K562 treated with DMSO at 1 percent for 4 hours (cell line): ENCODE results near the gene ZMYND12. TPM values are rescaled to one million over a fixed set of nuclear protein-coding genes. Genes with fewer than 3 reads are reported as not detected.

Source experiments
- total RNA-seq: library from RNA; unstranded; fragments of 300-600 nt; gene quantifications from 2 replicates; pipeline ENCODE4 v1.2.3, GENCODE V29; 2022; ENCODE audit not compliant: insufficient read depth

Gene ZMYND12
- total RNA-seq = not detected in 2 replicates

GRCh38 chr1:42456010-42456753 lies at the start of gene ZMYND12, which contains the start of gene PPCS:
TSS of gene ZMYND12 (minus strand) at chr1:42456022. CDS start at chr1:42455997, 25 bp downstream.
TSS of gene PPCS (plus strand) at chr1:42456543. CDS start at chr1:42456566, 23 bp downstream.

GRCh38 chr1:42462828-42463763 lies 7.3 kb upstream of the ZMYND12 start, which contains the start of gene CCDC30:
TSS of gene CCDC30 (plus strand) at chr1:42463286. CDS start at chr1:42480552, 17,266 bp downstream.

GRCh38 chr1:42380586-42381279 lies 75.1 kb downstream of the ZMYND12 start, which contains the start of gene RIMKLA:
TSS of gene RIMKLA (plus strand) at chr1:42380792. CDS start at chr1:42380935, 143 bp downstream.

Other genes with a start within 250 kb of the ZMYND12 start
- 11.7 and 15.3 TPM in 2 replicates for gene FOXJ3, start 120.8 kb downstream of the ZMYND12 start, total RNA-seq
- not detected in 2 replicates for gene RIMKLA, start 75.2 kb downstream of the ZMYND12 start, total RNA-seq
- gene PPCS, start 521 bp upstream of the ZMYND12 start, total RNA-seq = 27.9 and 30.2 TPM in 2 replicates
- 0.30 and 0.39 TPM in 2 replicates for gene CCDC30, start 7.3 kb upstream of the ZMYND12 start, total RNA-seq
- gene PPIH, start 202.4 kb upstream of the ZMYND12 start, total RNA-seq = 120 and 127 TPM in 2 replicates
- gene YBX1, start 226.4 kb upstream of the ZMYND12 start, total RNA-seq = 1,076 and 1,117 TPM in 2 replicates